ENCODE measurements around the gene RABGAP1L.

The RABGAP1L gene

GRCh38 chr1:174982971-174983689 is 823.8 kb downstream of the RABGAP1L start:
- FAIRE-seq = peak; percentile 55

GRCh38 chr1:174984952-174985351 is 825.6 kb downstream of the RABGAP1L start:
- FAIRE-seq = no peak

GRCh38 chr1:174988539-174988938 is 829.2 kb downstream of the RABGAP1L start:
- no peak for FAIRE-seq

- FAIRE-seq = no peak
Measured at GRCh38 chr1:174988986-174989385, 829.7 kb downstream of the RABGAP1L start.

GRCh38 chr1:174989536-174990220 is 830.4 kb downstream of the RABGAP1L start:
- FAIRE-seq = no peak

- peak; percentile 75 for FAIRE-seq
Measured at GRCh38 chr1:174990382-174990999, 831.2 kb downstream of the RABGAP1L start.

GRCh38 chr1:174991473-174991872 is 832.2 kb downstream of the RABGAP1L start:
- FAIRE-seq = no peak

GRCh38 chr1:174995121-174995520 is 835.8 kb downstream of the RABGAP1L start:
- no peak for FAIRE-seq

GRCh38 chr1:174995916-174996315 is 836.6 kb downstream of the RABGAP1L start:
- no peak for FAIRE-seq

- peak; percentile 5 for FAIRE-seq
Measured at GRCh38 chr1:174996476-174996875, 837.2 kb downstream of the RABGAP1L start.

- no peak for FAIRE-seq
Measured at GRCh38 chr1:174997041-174997440, 837.7 kb downstream of the RABGAP1L start.

GRCh38 chr1:174998569-174999215 is 839.4 kb downstream of the RABGAP1L start:
- FAIRE-seq = peak; percentile 41

- peak; percentile 79 for FAIRE-seq
Measured at GRCh38 chr1:174999216-174999935, 840.1 kb downstream of the RABGAP1L start.

GRCh38 chr1:174999936-175000696 is 840.8 kb downstream of the RABGAP1L start, which contains the start of gene CACYBP:
CACYBP (plus strand) TSS chr1:174999947; CDS start chr1:175000181, 234 bp downstream.
- FAIRE-seq = no peak

- no peak for FAIRE-seq
Measured at GRCh38 chr1:175000697-175001187, 841.4 kb downstream of the RABGAP1L start.

GRCh38 chr1:175002910-175003517 is 843.7 kb downstream of the RABGAP1L start:
- FAIRE-seq = no peak

GRCh38 chr1:175003521-175003920 is 844.2 kb downstream of the RABGAP1L start:
- no peak for FAIRE-seq

- no peak for FAIRE-seq
Measured at GRCh38 chr1:175005085-175005783, 845.9 kb downstream of the RABGAP1L start.

GRCh38 chr1:175009532-175009931 is 850.2 kb downstream of the RABGAP1L start:
- no peak for FAIRE-seq

- no peak for FAIRE-seq
Measured at GRCh38 chr1:175013445-175013844, 854.1 kb downstream of the RABGAP1L start.

GRCh38 chr1:175015243-175015642 is 855.9 kb downstream of the RABGAP1L start:
- FAIRE-seq = no peak

All from islet of Langerhans (tissue), 1 donor.